Kidney glomerular epithelial cell (primary cell): ENCODE results near the gene UGT2A1.
"Not testable (repeated sequence)": the region's sequence is repeated elsewhere in the genome, so short reads cannot be mapped to it uniquely, and the experiment has no call there.

Experiments
- DNase-seq: peaks from one replicate; lab custom pipeline; 2025; lab: John Stamatoyannopoulos, UW

The UGT2A1 gene

GRCh38 chr4:69653147-69653546 lies at the start of gene UGT2A1:
Gene UGT2A1 (minus strand): TSS chr4:69653247. CDS start chr4:69647644, 5,603 bp downstream.
- no peak for DNase-seq

DNA sequence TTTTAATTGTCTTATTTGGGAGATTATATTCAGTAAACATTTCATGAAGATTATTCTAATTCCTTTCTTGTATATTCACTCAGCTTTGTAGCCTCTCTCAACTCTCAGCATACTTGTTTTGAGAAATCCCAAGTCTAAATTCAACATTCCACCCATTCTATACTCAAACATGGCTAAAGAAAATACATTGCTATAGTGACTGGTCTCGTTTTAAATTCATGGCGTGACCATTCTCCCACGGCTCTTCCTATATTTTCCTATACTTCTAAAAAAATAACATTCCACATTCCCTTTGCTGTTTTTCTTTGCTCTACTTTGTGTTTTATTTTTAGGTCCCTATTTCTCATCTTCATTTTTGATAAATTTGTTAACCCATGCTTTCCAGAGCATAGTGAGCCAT lies 49.2 kb upstream of the UGT2A1 start:
- no peak for DNase-seq

DNA sequence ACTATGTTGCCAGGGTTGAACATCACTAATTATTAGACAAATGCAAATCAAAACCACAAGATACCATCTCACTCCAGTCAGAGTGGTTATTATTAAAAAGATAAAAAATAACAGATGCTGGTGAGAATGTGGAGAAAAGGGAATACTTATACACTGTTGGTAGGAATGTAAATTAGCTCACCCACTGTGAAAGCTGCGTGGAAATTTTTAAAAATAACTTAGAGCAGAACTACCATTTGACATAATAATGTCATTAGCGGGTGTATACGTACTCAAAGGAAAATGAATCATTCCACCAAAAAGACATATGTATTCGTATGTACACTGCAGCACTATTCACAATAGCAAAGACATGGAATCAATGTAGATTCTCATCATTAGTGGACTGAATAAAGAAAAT lies 48.6 kb upstream of the UGT2A1 start:
- DNase-seq, result no peak

DNA sequence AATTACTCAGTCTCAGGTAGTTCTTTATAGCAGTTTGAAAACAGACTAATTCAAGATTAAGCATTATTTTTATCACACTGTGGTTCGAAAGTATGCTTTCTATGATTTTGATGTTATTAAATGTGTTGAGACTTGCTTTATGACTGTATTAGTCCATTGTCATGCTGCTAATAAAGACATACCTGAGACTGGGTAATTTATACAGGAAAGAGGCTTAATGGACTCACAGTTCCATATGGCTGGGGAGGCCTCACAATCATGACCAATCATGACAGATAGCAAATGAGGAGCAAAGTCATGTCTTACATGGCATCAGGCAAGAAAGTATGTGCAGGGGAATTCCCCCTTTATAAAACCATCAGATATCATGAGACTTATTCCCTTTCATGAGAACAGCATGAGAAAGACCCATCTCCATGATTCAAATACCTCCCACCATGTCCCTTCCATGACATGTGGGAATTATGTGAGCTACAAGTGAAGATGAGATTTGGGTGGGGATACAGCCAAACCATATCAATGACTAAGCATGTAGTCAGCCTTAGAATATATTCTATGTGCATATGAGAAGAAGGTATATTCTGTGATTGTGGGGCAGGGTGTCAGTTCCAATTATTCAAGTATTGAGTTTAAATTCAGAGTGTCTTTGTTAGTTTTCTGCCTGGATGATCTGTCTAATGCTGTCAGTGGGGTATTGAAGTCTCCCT lies 44.6 kb upstream of the UGT2A1 start:
- DNase-seq, result no peak

DNA sequence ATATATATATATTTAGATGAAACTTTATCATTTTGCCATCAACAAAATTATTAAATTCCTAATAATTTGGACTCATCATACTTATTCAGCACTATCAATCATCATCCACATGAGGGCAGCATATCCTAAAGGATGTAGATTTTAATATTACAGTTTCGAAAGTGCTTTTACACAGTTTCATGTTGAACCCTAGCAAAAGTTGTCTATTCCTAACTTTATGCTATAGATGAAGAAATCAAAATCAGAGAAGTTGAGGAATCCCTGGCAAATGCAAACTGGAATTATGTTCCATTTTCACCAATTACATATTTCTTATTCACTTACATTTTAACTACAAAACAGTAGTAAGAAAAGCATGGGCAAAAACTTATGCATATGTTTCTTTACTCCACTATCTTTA lies 36.6 kb upstream of the UGT2A1 start:
- peak; percentile 34 for DNase-seq

GRCh38 chr4:69684804-69685203 lies 31.8 kb upstream of the UGT2A1 start:
- DNase-seq, result no peak

- DNase-seq, result no peak
Observed at GRCh38 chr4:69668680-69669079, 15.6 kb upstream of the UGT2A1 start.

- DNase-seq, result not testable (repeated sequence)
Observed at GRCh38 chr4:69664009-69664408, 11.0 kb upstream of the UGT2A1 start.

DNA sequence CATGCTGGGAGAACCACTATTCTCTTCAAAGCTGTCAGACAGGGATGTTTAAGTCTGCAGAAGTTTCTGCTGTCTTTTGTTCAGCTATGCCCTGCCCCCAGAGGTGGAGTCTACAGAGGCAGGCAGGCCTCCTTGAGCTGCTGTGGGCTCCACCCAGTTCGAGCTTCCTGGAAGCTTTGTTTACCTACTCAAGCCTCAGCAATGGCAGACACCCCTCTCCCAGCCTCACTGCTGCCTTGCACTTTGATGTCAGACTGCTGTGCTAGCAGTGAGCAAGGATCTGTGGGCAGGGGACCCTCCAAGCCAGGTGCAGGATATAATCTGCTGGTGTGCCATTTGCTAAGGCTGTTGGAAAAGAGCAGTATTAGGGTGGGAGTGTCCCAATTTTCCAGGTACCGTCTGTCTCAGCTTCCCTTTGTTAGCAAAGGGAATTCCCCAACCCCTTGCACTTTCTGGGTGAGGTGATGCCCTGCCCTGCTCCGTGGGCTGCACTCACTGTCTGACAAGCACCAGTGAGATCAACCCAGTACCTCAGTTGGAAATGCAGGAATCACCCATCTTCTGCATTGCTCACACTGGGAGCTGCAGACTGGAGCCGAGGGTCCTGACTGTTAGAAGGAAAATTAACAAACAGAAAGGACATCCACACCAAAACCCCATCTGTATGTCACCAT lies 8.2 kb upstream of the UGT2A1 start:
- not testable (repeated sequence) for DNase-seq

- DNase-seq, result no peak
Observed at GRCh38 chr4:69658133-69658532, 5.1 kb upstream of the UGT2A1 start.

DNA sequence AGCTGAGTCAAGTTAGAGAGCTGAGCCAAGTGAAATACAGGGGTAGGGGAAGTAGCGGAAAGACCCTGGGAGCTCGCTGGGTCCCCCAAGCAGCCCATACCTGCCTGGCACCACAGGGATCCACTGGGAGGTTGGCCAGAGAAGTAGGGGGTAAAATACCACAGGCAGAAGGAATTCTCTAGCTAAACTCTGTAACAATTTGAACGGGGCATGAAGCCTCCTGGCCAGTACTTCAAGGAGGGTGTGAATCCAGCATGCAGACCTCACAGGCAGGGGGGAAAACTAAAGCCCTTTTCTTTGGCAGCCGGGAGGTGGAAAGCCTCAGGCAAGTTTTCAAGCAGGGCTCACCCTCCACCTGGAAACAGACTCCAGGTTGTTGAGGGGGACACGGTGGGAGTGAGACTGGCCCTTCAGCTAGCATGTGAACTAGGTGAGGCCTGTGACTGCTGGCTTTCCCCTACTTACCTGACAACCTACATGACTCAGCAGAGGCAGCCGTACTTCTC lies 3.7 kb upstream of the UGT2A1 start:
- DNase-seq, result no peak

- DNase-seq, result no peak
Observed at GRCh38 chr4:69650872-69651271, 2.2 kb downstream of the UGT2A1 start.

DNA sequence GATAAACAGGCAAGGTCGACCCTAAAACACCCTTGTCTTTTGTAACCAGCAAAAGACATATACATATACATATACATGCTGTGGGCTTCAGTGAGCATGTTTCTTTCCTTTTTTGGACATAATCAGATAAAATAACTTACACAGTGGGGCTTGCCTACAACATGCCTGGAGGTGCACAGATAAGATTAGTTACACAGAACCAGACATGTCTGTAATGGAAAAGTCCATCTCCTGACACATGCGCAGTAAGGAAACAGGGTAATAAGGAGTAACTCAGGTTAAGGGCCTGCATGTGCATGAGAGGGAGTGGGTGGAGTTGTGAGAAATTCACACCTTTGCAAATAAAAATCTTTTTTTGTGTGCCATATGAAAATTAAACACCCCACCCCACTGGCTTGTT lies 3.4 kb downstream of the UGT2A1 start:
- DNase-seq, result no peak

DNA sequence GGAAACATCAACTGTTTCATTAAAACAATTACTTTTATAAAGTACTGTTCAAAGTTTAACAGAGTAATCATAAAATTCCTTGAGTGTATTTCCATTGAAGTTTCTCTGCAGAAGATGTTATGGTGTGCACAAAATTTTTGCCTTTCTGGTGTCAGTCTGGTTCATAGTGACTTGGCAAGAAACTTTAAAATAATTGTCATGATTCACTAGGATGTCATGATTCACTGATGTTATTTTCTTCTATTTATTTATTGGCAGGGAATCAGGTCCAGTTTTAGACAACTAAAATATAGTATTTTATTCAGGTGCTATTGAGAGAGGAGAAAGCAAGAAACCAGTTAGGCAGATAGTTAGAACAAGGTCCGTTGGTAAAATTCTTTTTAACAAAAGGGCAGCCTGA lies 3.8 kb downstream of the UGT2A1 start:
- DNase-seq, result no peak

DNA sequence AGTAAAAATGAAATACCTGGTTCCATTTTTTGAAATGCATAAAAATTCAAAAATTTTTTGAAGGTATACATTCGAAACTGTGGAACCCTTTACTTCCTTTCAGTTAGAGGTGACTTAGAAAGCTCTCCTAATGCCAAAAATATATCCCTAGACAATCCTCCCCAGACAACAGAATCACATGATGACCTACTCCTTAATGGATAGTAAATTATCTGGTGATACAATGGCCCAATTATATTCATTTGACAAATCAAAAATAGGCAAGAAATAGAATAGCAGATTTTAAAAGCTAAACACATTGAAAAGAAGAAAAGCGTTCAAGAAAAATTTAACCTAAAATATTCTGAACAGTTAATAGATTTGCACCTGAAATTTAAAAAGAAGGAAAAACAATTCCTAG lies 10.1 kb downstream of the UGT2A1 start:
- DNase-seq, result no peak

DNA sequence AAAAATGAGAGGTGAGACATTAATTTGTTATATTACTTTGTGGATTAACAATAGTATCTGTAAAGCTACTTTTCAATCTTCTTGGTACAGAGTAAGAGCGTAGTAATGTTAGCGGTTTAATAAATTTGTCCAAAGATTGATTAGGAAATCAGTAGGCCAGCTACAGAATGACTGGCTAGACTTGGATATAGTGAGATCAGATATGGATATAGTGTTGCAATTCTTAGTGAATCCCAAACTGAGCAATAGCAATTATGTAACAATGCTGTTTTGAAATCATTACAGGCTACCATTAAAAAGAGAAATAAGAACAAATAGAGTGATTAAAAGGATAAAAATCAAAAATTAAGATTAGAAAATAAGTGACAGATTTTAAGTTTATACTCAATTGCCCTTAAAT lies 12.8 kb downstream of the UGT2A1 start:
- no peak for DNase-seq

GRCh38 chr4:69639542-69639941 lies 13.5 kb downstream of the UGT2A1 start, which contains the start of gene UGT2A2:
Gene UGT2A2 (minus strand): TSS chr4:69639642. CDS start chr4:69639640, 2 bp downstream.
- no peak for DNase-seq

GRCh38 chr4:69617083-69617694 lies 35.9 kb downstream of the UGT2A1 start:
- peak; percentile 47 for DNase-seq

GRCh38 chr4:69610484-69610883 lies 42.6 kb downstream of the UGT2A1 start:
- DNase-seq, result no peak

GRCh38 chr4:69601065-69601464 lies 52.0 kb downstream of the UGT2A1 start:
- DNase-seq, result no peak

GRCh38 chr4:69600013-69600412 lies 53.0 kb downstream of the UGT2A1 start:
- no peak for DNase-seq

GRCh38 chr4:69594382-69594781 lies 58.7 kb downstream of the UGT2A1 start:
- DNase-seq, result no peak

DNA sequence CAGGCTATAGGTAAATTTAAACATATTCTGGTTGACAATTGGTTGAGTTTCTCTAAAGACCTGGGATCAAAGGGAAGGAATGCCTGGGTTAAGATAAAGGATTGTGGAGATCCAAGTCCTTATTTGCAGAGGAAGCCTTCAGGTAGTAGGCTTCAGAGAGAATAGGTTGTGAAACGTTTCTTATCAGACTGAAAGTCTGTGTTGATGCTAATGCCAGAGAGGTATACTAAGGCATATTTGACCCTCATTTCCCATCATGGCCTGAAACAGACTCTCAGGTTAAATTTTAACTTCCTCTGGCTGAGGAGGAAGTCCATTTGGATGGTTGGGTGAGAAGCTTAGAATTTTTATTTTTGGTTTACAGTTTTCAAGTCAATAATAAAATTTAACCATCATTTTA lies 61.7 kb downstream of the UGT2A1 start:
- no peak for DNase-seq
